Hepatocyte (in vitro differentiated cells): ENCODE measurements around the gene RPL41. TPM values are rescaled to one million over a fixed set of nuclear protein-coding genes. Genes with fewer than 3 reads are reported as not detected.

Source experiments
- DNase-seq: peaks from one replicate; pipeline ENCODE4 v3.0.0-alpha.2; 2016; ENCODE audit warnings: low spot score
- H2AFZ ChIP-seq: fragments of 200-600 bp; sonication (generic); 2 replicates; pipeline ENCODE4 v1.6.0; 2016; ENCODE audit warnings: antibody characterized with exemption, mild to moderate bottlenecking
- H3K27ac ChIP-seq: fragments of 200-600 bp; sonication (generic); 2 replicates; pipeline ENCODE4 v1.5.1; 2016; ENCODE audit warnings: mild to moderate bottlenecking
- H3K27me3 ChIP-seq: fragments of 200-600 bp; sonication (generic); 2 replicates; pipeline ENCODE4 v1.6.1; 2016
- H3K36me3 ChIP-seq: fragments of 200-600 bp; sonication (generic); replicated peaks from 2 replicates; pipeline ENCODE4 v1.5.1; 2016; ENCODE audit warnings: low read depth; ENCODE audit not compliant: insufficient read depth
- H3K4me1 ChIP-seq: fragments of 200-600 bp; sonication (generic); 2 replicates; pipeline ENCODE4 v1.5.1; 2016; ENCODE audit warnings: mild to moderate bottlenecking, moderate library complexity; ENCODE audit not compliant: insufficient read depth
- H3K4me2 ChIP-seq: fragments of 200-600 bp; sonication (generic); 2 replicates; pipeline ENCODE4 v1.6.0; 2016
- H3K4me3 ChIP-seq: fragments of 200-600 bp; sonication (generic); 2 replicates; pipeline ENCODE4 v1.5.1; 2016; ENCODE audit warnings: mild to moderate bottlenecking
- H3K79me2 ChIP-seq: fragments of 200-600 bp; sonication (generic); 2 replicates; pipeline ENCODE4 v1.6.0; 2017; ENCODE audit warnings: mild to moderate bottlenecking
- H3K9me2 ChIP-seq: fragments of 200-600 bp; sonication (generic); replicated peaks from 2 replicates; pipeline ENCODE4 v1.6.0; 2017; ENCODE audit warnings: mild to moderate bottlenecking; ENCODE audit not compliant: insufficient read depth
- H3K9me3 ChIP-seq: fragments of 200-600 bp; sonication (generic); 2 replicates; pipeline ENCODE4 v1.5.1; 2016; ENCODE audit warnings: low read depth, mild to moderate bottlenecking
- H4K20me1 ChIP-seq: fragments of 200-600 bp; sonication (generic); 2 replicates; pipeline ENCODE4 v1.6.0; 2016; ENCODE audit warnings: mild to moderate bottlenecking; ENCODE audit not compliant: insufficient read depth, poor library complexity, severe bottlenecking
- EZH2 ChIP-seq: fragments of 200-600 bp; sonication (generic); IDR thresholded peaks from 2 replicates; pipeline ENCODE4 v1.6.1; 2016; ENCODE audit warnings: antibody characterized with exemption, mild to moderate bottlenecking, borderline replicate concordance
- EZH2phosphoT487 ChIP-seq: fragments of 200-600 bp; sonication (generic); IDR thresholded peaks from one replicate; pipeline ENCODE4 v1.6.1; 2018; ENCODE audit warnings: antibody characterized with exemption, mild to moderate bottlenecking, low read depth, moderate library complexity; ENCODE audit not compliant: unreplicated experiment, severe bottlenecking
- WGBS: methylation state at CpG from one replicate; pipeline ENCODE4 v1.1.6; 2016; ENCODE audit warnings: low lambda C conversion rate; ENCODE audit errors: missing lambda C conversion rate; 5-methylcytosine and 5-hydroxymethylcytosine counted together
- polyA plus RNA-seq: library from polyadenylated mRNA; unstranded; fragments of >200 nt; fragmentation: Nextera tagmentation; extraction: Ambion mirVana; gene quantifications from 2 replicates; pipeline ENCODE4 v1.2.1, GENCODE V29; 2016
- total RNA-seq: library from RNA; depleted of rRNA; stranded (reverse); fragments of >200 nt; gene quantifications from 2 replicates; pipeline ENCODE4 v1.2.3, GENCODE V29; 2014
- TF ChIP-seq, protein P1 (sequence below): fragments of 200-600 bp; sonication (generic); IDR thresholded peaks from 2 replicates; pipeline ENCODE4 v1.5.1; 2016; ENCODE audit warnings: antibody characterized with exemption, mild to moderate bottlenecking; ENCODE audit not compliant: poor library complexity

The RPL41 gene
- total and polyA plus RNA-seq, 2 experiments from 2014 or later, result 2,240 to 2,801 TPM

DNA sequence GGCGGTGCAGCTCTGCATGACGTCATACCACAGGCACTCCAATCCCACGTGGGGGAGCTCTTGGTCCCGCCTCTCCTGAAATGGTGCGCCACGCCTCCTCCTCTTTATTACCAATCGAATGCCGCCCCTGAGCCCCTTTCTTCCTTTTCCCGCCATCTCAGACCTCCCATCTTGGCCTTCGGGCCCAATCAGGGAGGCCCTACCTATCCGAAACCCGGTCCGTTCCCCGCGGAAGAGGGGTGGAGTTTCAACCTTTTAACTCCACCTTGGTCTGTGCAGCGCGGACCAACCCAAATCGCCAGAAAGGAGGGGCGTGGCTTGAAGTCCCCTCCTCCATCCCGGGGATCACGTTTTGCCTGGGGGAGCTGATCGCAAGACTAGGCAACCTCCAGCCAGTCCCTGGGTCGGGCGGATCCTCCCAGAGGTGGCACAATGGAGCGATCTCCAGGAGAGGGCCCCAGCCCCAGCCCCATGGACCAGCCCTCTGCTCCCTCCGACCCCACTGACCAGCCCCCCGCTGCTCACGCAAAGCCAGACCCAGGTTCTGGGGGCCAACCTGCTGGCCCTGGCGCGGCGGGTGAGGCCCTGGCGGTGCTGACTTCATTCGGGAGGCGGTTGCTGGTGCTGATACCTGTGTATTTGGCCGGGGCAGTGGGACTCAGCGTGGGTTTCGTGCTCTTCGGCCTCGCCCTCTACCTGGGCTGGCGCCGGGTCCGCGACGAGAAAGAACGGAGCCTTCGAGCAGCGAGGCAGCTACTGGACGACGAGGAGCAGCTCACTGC, 11.6 kb downstream of the RPL41 start, which contains the start of gene ESYT1:
ESYT1 (plus strand) TSS at position 380 of the 782 bp plus-strand sequence; CDS start at position 433, 53 bp downstream.
- Histone ChIP-seq H4K20me1 (peaks cover 4% of the 10 kb centered on the region), H3K36me3 (no peaks in the 10 kb centered on the region), H3K4me2 (peak within 1 kb of the TSS; percentile 89), H3K4me1 (peaks cover 11% of the 10 kb centered on the region), H3K9me3 (no peaks in the 10 kb centered on the region), H3K9me2 (no peaks in the 10 kb centered on the region), H2AFZ (peak within 1 kb of the TSS; percentile 22), H3K4me3 (peak within 1 kb of the TSS; percentile 38), H3K27ac (peak within 1 kb of the TSS; percentile 78), H3K27me3 (no peaks in the 10 kb centered on the region), H3K79me2 (peaks cover 19% of the 10 kb centered on the region)
- under 1% methylated on average over 44 of the region's 49 CpGs for WGBS
- DNase-seq, result peak; percentile 99
- TF ChIP-seq EZH2phosphoT487 (no peak), EZH2 (no peak)
- TF ChIP-seq, protein P1, sequence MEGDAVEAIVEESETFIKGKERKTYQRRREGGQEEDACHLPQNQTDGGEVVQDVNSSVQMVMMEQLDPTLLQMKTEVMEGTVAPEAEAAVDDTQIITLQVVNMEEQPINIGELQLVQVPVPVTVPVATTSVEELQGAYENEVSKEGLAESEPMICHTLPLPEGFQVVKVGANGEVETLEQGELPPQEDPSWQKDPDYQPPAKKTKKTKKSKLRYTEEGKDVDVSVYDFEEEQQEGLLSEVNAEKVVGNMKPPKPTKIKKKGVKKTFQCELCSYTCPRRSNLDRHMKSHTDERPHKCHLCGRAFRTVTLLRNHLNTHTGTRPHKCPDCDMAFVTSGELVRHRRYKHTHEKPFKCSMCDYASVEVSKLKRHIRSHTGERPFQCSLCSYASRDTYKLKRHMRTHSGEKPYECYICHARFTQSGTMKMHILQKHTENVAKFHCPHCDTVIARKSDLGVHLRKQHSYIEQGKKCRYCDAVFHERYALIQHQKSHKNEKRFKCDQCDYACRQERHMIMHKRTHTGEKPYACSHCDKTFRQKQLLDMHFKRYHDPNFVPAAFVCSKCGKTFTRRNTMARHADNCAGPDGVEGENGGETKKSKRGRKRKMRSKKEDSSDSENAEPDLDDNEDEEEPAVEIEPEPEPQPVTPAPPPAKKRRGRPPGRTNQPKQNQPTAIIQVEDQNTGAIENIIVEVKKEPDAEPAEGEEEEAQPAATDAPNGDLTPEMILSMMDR, result no peak

DNA sequence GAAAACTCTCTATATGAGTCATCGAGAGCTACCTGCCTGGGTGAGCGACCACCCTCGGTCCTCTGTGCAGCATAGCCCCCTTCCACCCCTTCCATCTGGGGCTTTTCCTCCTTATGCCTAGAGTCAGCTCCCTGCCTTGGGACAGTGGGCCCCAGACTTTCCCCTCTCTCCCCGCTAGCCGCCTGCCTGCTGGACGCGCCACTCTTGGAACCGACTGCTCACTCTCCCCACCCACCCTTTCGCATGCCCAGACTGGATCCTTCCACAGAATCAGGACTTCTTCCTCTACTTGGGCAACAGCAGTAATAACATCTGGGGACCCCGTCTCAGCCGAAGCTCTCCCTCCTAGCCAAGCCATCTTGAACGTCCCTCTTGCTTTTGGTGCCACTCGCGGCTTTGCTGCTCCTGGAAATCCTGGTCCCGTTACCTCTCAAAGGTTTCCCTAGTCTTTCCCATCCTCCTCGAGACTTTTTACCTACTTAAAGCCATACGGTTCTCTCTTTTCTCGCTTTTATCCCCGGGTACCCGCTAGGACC, 12.3 kb downstream of the RPL41 start:
- peak; percentile 59 for DNase-seq
- H3K9me2 ChIP-seq, result no peaks in the 10 kb centered on the region
- peak overlapping the region; percentile 89 for H3K4me2 ChIP-seq
- WGBS, result 1% methylated on average over 20 of the region's 20 CpGs
- H3K27me3 ChIP-seq, result no peaks in the 10 kb centered on the region
- H3K27ac ChIP-seq, result peak overlapping the region; percentile 75
- H3K9me3 ChIP-seq, result no peaks in the 10 kb centered on the region
- H2AFZ ChIP-seq, result peak overlapping the region; percentile 22
- TF ChIP-seq EZH2 (no peak), EZH2phosphoT487 (no peak)
- TF ChIP-seq, protein P1, result no peak
- H3K79me2 ChIP-seq, result peaks cover 19% of the 10 kb centered on the region
- H3K36me3 ChIP-seq, result no peaks in the 10 kb centered on the region
- peaks cover 11% of the 10 kb centered on the region for H3K4me1 ChIP-seq
- peak overlapping the region; percentile 38 for H3K4me3 ChIP-seq
- H4K20me1 ChIP-seq, result peaks cover 4% of the 10 kb centered on the region

DNA sequence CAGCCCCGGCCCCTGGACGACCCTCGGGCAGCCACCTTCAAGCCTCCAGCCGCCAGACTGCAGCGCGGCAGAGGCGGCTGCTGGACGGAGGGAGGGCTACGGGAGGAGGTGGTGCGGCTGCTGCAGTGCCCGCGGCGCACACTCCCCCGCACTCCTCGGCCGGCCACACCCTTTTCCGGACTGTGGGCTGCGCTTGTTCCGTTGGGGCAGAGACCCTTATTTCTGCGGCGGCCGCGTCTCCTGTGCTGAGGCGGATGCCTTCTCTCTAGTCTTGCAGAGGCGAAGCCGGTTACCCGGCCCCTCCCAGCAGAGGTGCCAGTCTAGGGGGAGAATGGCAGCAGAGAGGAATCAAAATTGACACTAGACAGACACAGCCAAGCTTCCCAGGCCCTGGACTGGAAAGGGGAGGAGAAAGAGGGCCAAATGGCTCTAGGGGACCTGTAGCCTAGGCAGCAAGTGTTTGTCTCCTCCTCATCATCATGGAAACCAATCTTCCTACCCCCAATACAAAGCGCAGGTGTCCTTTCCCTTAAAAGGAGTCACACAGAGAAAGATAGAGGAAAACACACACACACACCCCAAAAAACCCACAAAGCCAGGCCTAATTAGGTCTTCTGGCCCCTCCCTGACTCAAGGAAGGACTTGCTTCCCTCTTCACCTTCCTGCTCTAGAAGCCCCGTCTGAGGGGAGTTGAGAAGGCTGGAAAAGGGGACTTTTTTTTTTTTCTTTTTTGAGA, 12.9 kb downstream of the RPL41 start:
- Histone ChIP-seq H4K20me1 (peaks cover 4% of the 10 kb centered on the region), H3K9me3 (no peaks in the 10 kb centered on the region), H3K9me2 (no peaks in the 10 kb centered on the region), H3K4me3 (peak overlapping the region; percentile 38), H3K4me2 (peak overlapping the region; percentile 89), H3K36me3 (no peaks in the 10 kb centered on the region), H2AFZ (peak overlapping the region; percentile 22), H3K79me2 (peaks cover 19% of the 10 kb centered on the region), H3K4me1 (peaks cover 11% of the 10 kb centered on the region), H3K27me3 (no peaks in the 10 kb centered on the region), H3K27ac (peak overlapping the region; percentile 75)
- TF ChIP-seq EZH2phosphoT487 (no peak), EZH2 (no peak)
- TF ChIP-seq, protein P1, result no peak
- peak; percentile 76 for DNase-seq
- WGBS, result 5% methylated on average over 29 of the region's 29 CpGs
